ENCODE data around the gene GPR132.
"Not testable (repeated sequence)": the region's sequence is repeated elsewhere in the genome, so short reads cannot be mapped to it uniquely, and the experiment has no call there.

Gene GPR132

GRCh38 chr14:105030836-105031396 lies 34.3 kb downstream of the GPR132 start:
- DNase-seq (ENCODE audit: low read depth) = no peak

DNA sequence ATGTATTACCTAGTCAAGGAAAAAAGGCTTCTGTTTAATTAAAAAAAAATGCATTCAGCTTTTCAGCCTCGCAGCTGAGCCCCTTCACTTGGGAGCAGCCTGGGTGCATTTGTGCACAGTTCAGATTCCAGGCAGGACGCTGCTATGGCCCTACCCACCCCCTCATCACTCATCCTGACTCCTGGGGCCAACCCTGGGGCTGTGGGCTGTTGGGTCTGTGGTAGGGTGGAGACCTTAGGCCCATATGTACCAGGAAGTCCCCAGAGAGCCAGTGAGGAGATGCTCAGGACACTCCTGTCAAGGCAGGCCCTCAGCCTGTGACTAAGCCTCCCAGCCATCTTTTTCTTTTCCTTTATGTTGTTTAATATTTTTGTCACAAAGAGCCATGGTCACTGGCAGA lies 35.0 kb downstream of the GPR132 start:
- TF ChIP-seq, protein P1, sequence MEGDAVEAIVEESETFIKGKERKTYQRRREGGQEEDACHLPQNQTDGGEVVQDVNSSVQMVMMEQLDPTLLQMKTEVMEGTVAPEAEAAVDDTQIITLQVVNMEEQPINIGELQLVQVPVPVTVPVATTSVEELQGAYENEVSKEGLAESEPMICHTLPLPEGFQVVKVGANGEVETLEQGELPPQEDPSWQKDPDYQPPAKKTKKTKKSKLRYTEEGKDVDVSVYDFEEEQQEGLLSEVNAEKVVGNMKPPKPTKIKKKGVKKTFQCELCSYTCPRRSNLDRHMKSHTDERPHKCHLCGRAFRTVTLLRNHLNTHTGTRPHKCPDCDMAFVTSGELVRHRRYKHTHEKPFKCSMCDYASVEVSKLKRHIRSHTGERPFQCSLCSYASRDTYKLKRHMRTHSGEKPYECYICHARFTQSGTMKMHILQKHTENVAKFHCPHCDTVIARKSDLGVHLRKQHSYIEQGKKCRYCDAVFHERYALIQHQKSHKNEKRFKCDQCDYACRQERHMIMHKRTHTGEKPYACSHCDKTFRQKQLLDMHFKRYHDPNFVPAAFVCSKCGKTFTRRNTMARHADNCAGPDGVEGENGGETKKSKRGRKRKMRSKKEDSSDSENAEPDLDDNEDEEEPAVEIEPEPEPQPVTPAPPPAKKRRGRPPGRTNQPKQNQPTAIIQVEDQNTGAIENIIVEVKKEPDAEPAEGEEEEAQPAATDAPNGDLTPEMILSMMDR (conservative IDR thresholded peaks at IDR 0.05; ENCODE audit: low read length) = no peak
- no peak overlapping the region for H3K4me3 ChIP-seq (ENCODE audit: low read length)
- DNase-seq (ENCODE audit: low read depth) = no peak

More at GRCh38 chr14:105030836-105031396, 34.3 kb downstream of the GPR132 start:
- H3K4me3 ChIP-seq (ENCODE audit: low read length) = no peak overlapping the region
- TF ChIP-seq, protein P1 (conservative IDR thresholded peaks at IDR 0.05; ENCODE audit: low read length) = no peak

GRCh38 chr14:105029402-105029801 lies 35.8 kb downstream of the GPR132 start:
- TF ChIP-seq, protein P1 (conservative IDR thresholded peaks at IDR 0.05; ENCODE audit: low read length) = no peak
- DNase-seq (ENCODE audit: low read depth) = no peak
- no peak overlapping the region for H3K4me3 ChIP-seq (ENCODE audit: low read length)

DNA sequence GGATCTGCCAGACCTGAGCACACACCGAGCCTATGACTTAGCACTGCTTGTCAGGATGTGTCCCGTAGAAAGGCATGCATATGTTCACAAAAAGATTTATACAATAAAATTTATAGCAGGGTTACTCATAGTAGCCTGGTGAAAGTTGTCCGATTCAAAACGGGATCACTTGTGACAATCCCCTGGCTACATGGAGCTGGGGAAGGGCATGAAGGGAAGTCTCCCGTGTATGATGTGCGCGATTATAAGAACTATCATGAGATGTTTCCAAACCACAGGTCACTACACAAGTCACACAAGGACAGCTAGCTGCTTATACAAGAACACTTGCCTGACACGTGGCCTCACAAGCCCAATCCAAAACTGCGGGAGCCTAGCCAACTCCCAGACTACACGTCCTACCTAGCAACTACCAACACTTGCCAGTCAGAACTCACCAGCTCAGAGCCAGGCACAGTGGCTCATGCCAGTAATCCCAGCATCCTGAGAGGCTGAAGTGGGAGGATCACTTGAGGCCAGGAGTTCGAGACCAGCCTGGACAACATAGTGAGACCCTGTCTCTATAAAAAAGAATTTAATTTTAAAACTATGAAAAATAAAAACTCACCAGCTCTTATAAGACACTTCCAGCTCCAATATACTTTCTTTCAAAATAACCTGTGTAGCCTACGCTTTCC lies 36.8 kb downstream of the GPR132 start:
- TF ChIP-seq, protein P1 (conservative IDR thresholded peaks at IDR 0.05; ENCODE audit: low read length) = no peak
- no peak overlapping the region for H3K4me3 ChIP-seq (ENCODE audit: low read length)
- peak; percentile 48 for DNase-seq (ENCODE audit: low read depth)

DNA sequence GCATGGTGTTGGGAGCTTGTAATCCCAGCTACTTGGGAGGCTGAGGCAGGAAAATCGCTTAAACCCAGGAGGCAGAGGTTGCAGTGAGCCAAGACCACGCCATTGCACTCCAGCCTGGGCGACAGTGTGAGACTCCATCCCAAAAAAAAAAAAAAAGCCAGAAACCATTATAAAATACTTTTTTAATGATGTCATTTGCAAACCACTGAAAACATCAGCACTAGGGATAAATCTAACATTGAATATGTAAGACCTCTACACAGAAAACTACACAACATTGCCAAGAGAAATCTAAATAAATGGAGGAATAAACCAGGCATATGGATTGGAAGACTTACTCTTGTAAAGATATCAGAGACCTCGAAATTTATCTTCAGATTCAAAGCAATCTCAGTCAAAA lies 37.5 kb downstream of the GPR132 start:
- H3K4me3 ChIP-seq (ENCODE audit: low read length) = not testable (repeated sequence)
- DNase-seq (ENCODE audit: low read depth) = peak; percentile 26

DNA sequence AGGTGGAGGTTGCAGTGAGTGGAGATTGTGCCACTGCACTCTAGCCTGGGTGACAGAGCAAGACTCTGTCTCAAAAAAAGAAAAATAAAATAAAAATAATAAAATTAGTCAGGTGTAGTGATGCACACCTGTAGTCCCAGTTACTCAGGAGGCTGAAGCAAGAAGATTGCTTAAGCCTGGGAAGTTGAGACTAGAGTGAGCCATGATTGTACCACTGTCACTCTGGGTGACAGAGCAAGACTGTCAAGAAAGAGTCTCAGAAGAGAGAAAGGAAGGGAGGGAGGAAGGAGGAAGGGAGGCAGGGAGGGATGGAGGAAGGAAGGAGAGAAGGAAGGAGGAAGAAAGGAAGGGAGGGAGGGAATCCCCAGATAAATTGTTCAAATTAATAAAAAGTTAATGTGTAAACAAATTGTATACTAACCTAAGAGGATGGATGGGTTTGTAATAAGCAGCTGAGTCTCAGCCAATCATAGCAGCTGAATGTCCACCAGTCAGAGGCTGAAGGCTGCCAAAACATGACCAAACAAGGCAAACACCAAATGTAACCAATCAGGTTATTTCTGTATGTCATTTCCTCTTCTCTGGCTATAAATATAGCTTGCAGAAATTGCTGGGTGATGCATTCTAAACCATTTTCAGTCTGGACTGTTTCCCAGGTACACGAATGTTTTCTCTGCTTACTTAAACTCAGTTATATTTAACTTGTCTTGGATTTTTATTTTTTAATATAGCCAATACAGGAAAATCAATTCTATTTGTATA lies 38.2 kb downstream of the GPR132 start:
- TF ChIP-seq, protein P1 (conservative IDR thresholded peaks at IDR 0.05; ENCODE audit: low read length) = no peak
- H3K4me3 ChIP-seq (ENCODE audit: low read length) = no peak overlapping the region
- DNase-seq (ENCODE audit: low read depth) = peak; percentile 44

DNA sequence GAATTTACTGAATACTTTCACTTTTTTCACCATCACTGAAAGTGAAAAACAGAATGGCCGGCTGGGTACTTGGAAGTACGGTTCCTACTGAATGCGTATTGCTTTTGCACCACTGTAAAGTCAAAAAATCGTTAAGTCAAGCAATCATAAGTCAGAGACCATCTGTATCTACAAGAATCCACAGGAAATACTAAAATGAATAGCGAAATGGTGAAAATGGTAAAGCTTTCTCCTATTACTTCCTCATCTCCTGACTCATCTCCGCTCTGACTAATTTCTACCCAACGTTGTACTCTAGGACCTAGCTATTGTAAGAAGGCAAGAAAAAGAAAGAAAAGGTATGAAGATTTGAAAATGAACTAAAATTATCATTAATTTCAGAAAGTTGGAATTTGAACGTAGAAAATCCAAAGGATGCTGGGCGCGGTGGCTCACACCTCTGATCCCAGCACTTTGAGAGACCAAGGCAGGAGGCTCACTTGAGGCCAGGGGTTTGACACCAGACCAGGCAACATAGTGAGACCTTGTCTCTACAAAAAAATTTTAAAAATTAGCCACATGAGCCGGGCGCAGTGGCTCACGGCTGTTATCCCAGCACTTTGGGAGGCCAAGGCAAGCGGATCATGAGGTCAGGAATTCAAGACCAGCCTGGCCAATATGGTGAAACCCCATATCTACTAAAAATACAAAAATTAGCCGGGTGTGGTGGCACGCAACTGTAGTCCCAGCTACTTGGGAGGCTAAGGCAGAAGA lies 39.0 kb downstream of the GPR132 start:
- TF ChIP-seq, protein P1 (conservative IDR thresholded peaks at IDR 0.05; ENCODE audit: low read length) = no peak
- DNase-seq (ENCODE audit: low read depth) = peak; percentile 26
- H3K4me3 ChIP-seq (ENCODE audit: low read length) = no peak overlapping the region
